GM23248 (cell line): ENCODE measurements around the gene HSBP1L1.

ENCODE experiments used
- EZH2 ChIP-seq: fragments of 200-600 bp; sonication (generic); IDR thresholded peaks from 2 replicates; pipeline ENCODE4 v1.6.1; 2018; ENCODE audit warnings: antibody characterized with exemption, mild to moderate bottlenecking; ENCODE audit not compliant: insufficient read depth, poor library complexity, severe bottlenecking
- EZH2phosphoT487 ChIP-seq: fragments of 200-600 bp; sonication (generic); IDR thresholded peaks from 2 replicates; pipeline ENCODE4 v1.6.1; 2018; ENCODE audit warnings: antibody characterized with exemption, moderate library complexity, mild to moderate bottlenecking, low read depth; ENCODE audit not compliant: insufficient read depth

DNA sequence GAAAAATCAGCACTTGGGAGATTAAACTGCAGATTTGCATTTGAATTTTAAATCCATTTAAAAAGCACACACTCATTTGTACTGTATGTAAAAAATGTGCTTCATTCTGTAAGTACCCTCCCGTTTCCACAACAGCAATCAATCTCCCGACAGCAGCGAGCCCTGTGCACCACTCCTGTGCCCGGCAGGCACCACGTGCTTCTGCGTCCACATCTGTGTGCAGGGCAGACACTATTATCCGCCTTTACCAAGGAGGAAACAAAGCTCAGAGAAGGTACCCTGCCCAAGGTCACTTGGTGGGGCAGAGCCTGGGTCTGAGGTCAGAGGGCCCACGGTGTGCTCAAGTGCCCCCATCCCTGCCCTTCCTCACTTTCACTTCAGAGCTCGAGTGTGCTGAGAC is 7.5 kb downstream of the HSBP1L1 start:
- no peak for TF ChIP-seq EZH2
- no peak for TF ChIP-seq EZH2phosphoT487
